ENCODE data around the gene EIPR1. TPM values are rescaled to one million over a fixed set of nuclear protein-coding genes. Genes with fewer than 3 reads are reported as not detected.

EIPR1 gene
- polyA plus RNA-seq, 1 experiment, result 49.2 TPM

DNA sequence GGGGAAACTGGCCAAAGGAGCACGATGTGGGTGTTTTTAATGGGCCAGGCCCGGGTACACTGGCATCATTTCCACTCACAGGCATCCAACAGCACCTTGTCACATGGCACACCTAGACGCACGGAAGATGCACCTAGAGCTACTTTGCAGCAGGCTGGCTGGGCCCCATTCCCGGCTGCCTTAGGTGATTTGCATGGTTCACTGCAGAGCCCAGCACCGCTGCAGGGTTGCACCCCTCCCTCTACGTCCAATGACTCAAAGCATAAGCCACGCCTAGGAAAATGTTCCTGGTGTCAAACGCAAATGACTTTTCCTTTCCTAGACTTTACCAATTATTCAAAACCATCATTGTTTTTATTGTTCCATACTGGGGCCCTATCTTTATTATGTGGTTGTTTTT lies 222.9 kb downstream of the EIPR1 start:
- Histone ChIP-seq H3K27me3 (ENCODE audit: control insufficient read depth, insufficient read depth, low read length) (no peaks in the 10 kb centered on the region), H3K4me3 (ENCODE audit: low read depth, low read length) (no peak overlapping the region), H3K36me3 (ENCODE audit: control insufficient read depth, insufficient read depth, low read length) (no peaks in the 10 kb centered on the region)
- TF ChIP-seq, protein P1, sequence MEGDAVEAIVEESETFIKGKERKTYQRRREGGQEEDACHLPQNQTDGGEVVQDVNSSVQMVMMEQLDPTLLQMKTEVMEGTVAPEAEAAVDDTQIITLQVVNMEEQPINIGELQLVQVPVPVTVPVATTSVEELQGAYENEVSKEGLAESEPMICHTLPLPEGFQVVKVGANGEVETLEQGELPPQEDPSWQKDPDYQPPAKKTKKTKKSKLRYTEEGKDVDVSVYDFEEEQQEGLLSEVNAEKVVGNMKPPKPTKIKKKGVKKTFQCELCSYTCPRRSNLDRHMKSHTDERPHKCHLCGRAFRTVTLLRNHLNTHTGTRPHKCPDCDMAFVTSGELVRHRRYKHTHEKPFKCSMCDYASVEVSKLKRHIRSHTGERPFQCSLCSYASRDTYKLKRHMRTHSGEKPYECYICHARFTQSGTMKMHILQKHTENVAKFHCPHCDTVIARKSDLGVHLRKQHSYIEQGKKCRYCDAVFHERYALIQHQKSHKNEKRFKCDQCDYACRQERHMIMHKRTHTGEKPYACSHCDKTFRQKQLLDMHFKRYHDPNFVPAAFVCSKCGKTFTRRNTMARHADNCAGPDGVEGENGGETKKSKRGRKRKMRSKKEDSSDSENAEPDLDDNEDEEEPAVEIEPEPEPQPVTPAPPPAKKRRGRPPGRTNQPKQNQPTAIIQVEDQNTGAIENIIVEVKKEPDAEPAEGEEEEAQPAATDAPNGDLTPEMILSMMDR (IDR thresholded peaks at IDR 0.05; ENCODE audit: insufficient read depth, low read depth, low read length), result no peak
- CTCF ChIA-PET, result no interaction called here
- POLR2A ChIA-PET, result no interaction called here
- DNase-seq (ENCODE audit: low read depth), result no peak

DNA sequence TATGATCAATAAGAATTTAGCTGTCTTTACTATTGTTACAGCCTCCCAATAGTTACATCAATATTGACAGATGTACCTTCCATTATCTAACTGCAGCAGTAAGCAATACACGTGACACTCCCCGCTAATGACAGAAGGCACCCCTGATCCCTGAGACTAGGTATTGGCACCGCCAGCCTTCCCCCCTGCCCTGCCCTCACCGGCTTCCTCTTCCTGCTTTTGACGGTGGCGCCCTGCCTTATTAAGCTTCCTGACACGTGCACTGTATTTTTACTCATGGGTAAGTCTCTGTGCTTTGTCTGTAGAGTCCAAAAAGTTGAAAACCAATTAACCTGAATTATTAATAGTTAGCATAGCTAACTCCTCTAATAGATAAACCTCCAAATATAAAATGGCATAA lies 223.5 kb downstream of the EIPR1 start:
- TF ChIP-seq, protein P1 (IDR thresholded peaks at IDR 0.05; ENCODE audit: insufficient read depth, low read depth, low read length), result no peak
- CTCF ChIA-PET, result no interaction called here
- DNase-seq (ENCODE audit: low read depth), result no peak
- Histone ChIP-seq H3K27me3 (ENCODE audit: control insufficient read depth, insufficient read depth, low read length) (no peaks in the 10 kb centered on the region), H3K4me3 (ENCODE audit: low read depth, low read length) (no peak overlapping the region), H3K36me3 (ENCODE audit: control insufficient read depth, insufficient read depth, low read length) (no peaks in the 10 kb centered on the region)
- POLR2A ChIA-PET, result no interaction called here

DNA sequence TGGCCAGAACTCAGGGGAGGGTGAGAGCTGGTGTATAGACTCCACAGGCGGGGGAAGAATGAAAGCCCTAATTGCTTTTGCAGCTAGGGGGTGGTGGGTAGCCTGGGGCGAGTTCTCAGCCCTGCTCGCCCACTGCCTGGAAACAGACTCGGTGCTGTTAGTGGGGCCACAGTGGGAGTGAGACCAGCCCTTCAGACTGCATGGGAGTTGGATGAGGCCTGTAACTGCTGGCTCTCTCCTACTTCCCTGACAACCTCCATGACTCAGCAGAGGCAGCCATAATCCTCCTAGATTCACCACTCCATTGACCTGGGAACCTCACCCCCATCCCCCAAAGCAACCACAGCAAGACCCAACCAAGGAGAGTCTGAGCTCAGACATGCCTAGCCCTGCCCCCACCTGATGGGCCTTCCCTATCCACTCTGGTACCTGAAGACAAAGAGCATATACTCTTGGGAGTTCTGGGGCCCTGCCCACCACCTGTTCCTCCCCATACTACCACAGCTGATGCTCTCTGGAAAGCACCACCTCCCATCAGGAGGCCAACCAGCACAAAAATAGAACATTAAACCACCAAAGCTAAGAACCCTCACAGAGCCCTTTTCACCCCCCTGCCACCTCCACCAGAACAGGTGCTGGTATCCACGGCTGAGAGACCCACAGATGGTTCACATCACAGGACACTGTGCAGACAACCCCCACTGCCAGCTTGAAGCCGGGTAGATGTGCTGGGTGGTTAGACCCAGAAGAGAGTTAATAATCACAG lies 226.3 kb downstream of the EIPR1 start:
- no peak for DNase-seq (ENCODE audit: low read depth)
- TF ChIP-seq, protein P1 (IDR thresholded peaks at IDR 0.05; ENCODE audit: insufficient read depth, low read depth, low read length), result no peak
- Histone ChIP-seq H3K4me3 (ENCODE audit: low read depth, low read length) (no peak overlapping the region), H3K36me3 (ENCODE audit: control insufficient read depth, insufficient read depth, low read length) (no peaks in the 10 kb centered on the region), H3K27me3 (ENCODE audit: control insufficient read depth, insufficient read depth, low read length) (no peaks in the 10 kb centered on the region)
- ChIA-PET POLR2A (no interaction called here), CTCF (no interaction called here)

DNA sequence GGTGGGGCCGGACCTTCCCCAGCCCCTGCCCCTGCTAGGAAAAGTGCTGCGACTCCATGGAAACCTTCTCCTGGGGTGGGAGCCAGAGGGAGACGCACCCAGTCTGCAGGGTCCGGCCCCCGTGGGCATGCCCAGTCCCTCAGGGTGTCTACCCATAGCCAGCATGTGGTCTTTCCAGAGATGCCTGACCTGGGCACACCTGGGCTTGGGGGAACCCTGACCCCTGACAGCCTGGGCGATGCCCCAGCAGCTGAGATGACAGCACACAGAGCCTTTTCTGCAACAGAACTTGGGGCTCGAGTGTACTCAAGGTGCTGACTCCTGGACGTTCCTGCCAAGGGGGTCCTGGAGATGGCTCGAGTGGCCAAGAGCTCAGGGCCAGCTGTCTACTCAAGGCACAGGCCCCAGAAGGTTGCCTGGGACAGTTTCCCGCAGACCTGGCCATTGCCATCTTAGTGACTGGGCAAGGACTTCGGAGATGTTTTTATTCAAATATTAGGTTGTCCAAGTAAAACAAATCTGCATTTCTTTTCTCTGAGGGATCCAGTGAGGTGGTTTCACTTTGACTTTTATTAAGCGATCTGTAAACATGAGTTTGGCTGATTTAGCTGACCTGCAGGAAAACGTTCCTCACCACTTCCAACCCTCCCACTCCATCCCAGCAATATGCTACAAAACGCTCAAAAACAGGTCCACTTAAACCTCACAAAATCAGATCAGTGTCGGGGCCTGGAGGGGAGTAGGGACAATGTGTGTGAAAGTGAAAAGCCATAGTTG lies 228.0 kb downstream of the EIPR1 start:
- ChIA-PET CTCF (interaction anchor here (1.2 kb wide), 1 partner anchor 11 kb away, joined by 3 read pairs; no protein-coding TSS in a partner anchor), POLR2A (no interaction called here)
- DNase-seq (ENCODE audit: low read depth), result no peak
- TF ChIP-seq, protein P1 (IDR thresholded peaks at IDR 0.05; ENCODE audit: insufficient read depth, low read depth, low read length), result no peak
- no peaks in the 10 kb centered on the region for H3K36me3 ChIP-seq (ENCODE audit: control insufficient read depth, insufficient read depth, low read length)
- no peaks in the 10 kb centered on the region for H3K27me3 ChIP-seq (ENCODE audit: control insufficient read depth, insufficient read depth, low read length)
- H3K4me3 ChIP-seq (ENCODE audit: low read depth, low read length), result no peak overlapping the region

DNA sequence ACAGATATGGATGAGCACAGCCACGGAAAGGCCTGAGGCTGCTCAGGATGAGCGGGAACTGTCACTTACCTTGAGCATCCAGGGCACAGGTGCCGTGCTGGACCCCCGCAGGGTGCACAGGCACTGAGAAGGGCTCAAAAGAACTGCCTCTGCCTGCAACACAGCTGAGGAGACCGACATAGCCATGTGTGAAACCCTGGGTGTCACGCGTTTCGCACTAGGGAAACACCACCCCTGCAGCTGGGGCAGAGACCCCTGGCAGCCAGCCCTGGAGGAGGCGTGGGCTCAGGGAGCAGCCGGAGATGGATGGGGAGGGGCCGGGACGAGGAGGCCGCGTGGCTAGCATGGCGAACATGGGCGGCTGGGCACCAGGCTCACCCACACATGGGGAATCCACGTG lies 228.9 kb downstream of the EIPR1 start:
- ChIA-PET CTCF (no interaction called here), POLR2A (no interaction called here)
- DNase-seq (ENCODE audit: low read depth), result no peak
- Histone ChIP-seq H3K27me3 (ENCODE audit: control insufficient read depth, insufficient read depth, low read length) (no peaks in the 10 kb centered on the region), H3K4me3 (ENCODE audit: low read depth, low read length) (no peak overlapping the region), H3K36me3 (ENCODE audit: control insufficient read depth, insufficient read depth, low read length) (no peaks in the 10 kb centered on the region)
- TF ChIP-seq, protein P1 (IDR thresholded peaks at IDR 0.05; ENCODE audit: insufficient read depth, low read depth, low read length), result no peak
